Activated effector memory CD4-positive, alpha-beta T cell treated with Interleukin-2 at 50 U/mL for 16 hours (primary cell): Measurements from ENCODE around the gene SPATA32.

Experiments used
- DNase-seq: peaks from one replicate; pipeline ENCODE4 v3.0.0-alpha.2; 2020

The SPATA32 gene

DNA sequence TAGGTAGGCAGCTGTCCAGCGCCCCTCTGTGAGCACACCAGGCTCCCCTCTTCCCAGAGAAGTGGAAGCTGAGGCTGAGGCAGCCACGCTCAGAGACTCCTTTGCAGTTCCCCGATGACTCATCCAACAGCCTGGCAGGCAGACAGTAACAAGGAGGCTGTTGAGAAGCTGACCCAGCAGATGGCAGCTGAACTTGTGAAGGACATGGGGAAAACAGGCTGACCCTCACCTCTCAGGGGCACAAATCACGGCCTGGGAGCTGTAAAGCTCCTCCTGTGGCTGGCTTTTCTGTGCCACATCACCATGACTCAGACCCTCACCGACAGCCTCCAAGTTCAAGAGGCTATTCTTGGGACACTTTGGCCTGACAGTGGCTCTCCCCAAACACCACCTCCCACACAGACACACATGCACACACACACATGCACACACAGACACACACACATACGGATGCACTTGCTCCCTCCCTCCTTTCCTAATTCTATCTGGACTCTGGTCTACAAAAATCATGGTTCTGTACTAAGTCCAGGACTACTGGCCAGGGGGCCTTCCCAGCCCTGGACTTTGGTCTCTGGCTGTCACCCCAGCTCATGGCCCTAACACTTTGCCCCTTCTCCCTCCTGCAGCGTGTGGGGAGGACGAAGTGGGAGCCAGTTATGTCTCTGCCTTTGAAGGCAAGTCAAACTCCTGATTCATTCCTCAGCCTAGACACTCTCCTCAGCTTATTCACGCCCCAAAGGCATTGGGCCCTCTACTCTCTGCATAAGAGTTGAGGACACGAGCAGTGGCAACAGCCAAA lies 31.7 kb upstream of the SPATA32 start:
- no peak for DNase-seq

DNA sequence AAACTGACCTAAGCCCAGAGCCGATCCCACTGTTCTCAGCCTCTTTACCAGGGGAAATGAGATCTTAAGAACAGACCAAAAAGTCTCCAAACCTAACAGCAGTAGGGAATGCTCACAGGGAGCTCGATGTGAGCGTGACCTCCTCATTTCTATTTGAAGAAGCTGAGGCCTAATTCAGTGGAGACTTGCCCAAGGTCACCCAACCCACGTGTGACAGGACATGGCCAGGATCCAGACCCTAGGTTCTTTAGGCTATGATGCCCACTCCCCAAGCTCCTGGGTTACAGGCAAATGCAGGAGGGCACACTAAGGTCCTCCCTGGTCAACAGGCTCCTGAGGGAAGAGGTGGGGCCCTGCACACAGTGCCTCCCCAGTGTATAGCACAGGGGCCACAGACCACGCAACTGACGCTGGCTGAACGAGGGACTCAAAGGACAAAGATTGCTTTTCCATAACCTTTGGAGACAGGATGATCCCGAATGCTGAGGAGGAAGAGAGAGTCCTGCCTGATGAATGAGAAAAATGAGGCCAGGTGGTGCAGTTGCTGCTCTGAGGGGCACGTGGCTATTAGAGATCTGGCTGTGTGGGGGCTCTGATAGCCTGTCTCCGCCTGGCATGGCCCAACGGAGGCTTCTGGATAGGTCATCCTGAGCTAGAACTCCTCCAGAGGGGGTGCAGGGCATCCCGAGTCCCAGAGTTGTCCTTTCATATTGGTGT lies 31.0 kb upstream of the SPATA32 start:
- DNase-seq: no peak

DNA sequence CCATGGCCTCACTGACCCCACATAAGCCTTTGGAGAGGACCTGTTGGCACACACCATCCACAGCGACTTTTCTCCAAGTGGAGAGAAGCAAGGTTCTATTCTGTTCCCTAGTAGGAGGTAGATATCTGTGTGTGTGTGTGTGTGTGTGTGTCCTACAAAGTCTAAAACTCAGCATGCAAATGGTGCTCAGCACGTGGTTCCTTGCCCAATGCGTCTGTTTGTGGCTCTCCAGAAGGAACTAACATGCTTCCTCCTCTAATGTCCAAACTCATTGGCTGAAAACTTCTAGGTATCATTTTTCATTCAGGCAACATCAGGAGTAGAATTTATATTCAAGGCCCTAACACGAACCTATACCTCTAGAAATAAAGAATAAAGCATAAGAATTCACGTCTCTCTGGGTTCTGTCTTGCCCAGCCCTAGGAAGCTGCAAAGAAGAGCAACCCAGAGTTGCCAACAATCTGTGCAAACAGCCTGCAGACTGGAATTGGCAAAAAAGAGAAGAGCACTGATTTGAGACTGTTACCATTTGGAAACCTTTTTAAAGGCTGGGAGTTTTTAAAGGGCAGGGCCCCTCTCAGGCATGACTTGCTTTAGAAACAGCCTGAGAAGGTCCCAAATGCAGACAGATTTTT lies 29.4 kb upstream of the SPATA32 start:
- DNase-seq: no peak

DNA sequence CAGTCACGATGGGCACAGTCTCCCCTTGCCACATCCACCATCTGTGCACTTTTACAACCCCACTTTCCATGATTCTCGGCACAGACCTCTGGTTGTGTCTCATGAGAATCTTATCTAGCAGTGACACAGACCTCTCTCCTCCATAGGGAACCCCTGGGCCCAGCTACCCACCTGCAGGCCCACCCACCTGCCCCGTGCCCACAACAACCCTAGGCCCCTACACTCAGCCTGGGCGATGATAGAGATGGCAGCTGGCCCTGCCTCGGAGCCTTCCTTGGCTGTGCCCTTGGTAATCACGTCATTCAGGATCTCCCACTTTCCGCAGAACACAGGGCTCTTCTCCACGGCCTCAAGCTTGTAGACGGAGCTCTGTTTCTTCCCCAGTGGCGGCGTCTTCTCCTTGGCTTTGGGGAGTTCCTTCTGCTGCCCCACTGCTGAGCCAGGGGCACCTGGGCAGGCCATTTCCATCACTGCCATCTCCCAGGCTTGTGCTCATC lies 28.4 kb upstream of the SPATA32 start:
- no peak for DNase-seq

DNA sequence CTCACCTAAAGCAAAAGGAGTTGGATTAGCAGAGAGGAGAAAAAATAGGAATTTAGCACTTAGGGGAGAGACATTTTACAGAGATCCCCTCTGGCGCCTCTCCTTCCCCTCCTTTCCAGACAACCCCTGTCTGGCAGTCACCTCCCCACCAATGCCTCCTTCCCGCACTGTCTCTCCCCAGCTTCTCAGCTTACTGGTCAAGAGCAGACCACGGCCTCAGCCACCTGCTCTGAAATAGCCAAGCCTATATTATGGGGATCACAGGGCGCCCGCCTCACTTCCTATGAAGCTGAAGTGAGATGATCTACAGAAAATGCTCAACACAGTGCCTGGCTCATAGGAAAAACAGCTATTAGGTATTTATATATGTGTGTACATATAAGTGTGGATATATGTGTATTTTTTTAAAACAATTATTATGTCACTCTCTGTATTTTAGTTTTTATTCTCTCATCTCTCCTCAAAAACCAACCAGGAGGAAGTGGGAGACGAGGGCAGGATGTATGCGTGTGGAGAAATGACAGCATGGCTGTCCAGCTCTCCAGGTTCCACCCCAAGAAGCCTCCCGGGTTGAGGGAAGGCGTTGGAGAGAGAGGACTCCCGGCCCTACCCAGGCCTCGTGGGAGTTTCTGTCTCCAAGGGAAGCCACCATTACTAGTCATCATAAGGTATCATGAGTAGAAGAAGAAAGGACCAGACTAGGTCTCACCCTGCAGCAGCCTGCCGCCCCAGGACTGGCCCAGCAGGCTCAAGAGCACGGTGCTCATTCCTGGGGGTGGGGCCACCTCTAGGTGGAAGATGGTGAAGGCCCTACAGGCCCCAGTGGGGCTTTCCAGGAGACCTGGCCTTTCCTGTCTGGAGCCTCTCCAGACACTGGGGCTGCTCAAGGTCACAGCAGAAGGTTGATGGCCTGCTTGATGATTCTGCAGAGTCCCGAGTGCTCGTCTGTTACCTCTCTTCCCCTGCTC lies 27.7 kb upstream of the SPATA32 start:
- no peak for DNase-seq

DNA sequence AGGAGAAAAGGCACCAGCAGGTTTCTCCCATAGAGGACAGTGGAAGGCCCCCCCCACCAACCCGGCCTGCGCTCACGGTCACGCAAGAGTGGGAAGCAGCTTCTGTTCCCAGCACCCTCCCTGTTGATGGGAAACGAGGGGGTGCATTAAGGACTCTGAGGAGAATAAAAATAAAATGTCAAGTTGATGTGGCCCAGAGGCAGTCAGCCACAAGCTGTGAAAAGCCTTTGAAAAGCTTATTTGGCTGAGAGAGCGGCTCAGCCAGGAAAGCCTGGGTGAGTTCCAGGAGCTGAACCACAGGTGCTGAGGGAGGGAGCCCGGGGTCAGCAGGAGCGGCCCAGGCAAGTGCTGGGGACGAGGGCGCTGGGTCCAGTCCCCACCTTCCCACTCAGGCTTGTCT lies 26.9 kb upstream of the SPATA32 start:
- no peak for DNase-seq

DNA sequence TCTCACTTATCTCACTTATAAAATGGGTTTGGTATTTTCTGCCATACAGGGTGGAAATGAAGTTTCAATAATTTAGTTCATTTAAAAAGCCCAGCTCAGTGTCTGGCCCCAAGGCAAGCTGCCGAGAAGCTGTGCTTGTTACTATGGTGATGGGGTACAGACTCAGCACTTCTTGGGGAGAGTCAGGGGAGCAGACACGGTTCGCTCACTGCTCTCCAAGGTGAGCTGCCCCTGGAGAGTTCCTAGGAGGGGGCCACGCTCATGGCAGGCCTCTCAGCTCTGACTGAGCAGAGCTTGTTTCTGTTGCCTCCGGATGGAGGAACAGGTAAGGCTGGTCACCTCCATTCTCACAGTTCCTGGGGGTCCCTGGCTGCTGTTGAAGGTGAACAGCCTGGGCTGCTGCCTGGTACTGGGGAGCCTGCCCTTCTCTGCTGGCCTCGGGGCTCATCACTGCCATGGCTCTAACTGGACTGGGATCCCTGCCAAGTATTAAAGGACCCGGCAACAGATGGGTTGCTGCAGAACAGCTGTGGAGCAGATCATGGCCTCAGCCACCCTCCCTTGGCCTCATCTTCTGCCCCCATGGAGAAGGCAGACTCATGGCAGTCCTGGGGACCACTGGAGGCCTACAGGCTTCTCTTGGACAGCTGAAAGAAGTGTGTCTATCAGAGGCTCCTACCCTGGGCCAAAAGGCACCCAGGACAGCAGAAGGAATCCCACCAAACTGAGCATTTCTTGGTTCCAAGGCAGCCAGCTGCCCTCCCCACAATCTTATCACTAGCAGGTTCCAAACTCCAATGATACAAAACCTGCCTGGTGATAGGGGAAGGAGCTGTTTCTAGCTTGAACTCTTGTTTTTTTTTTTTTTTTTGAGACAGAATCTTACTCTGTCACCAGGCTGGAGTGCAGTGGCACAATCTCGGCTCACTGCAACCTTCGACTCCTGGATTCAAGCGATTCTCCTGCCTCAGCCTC lies 25.9 kb upstream of the SPATA32 start:
- DNase-seq: no peak

DNA sequence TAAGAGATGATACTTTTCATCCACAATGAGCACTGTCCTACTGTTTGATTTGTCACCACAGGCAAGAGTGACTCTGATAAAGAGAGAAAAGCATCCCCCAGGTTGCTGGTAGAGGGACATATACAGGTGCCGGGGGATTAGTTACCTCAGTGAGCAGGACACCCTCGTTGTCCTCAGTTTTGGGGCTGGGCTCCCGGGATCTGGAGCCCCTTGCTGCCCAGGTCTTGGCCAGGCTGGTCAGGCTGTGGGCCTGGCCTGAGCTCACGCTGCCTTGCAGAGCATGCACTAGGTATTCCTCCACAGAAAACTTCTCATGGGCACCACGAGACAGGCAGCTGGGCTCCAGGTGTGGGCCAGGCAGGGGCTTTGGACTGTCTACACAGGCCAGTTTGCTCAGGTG lies 24.4 kb upstream of the SPATA32 start:
- DNase-seq: no peak

DNA sequence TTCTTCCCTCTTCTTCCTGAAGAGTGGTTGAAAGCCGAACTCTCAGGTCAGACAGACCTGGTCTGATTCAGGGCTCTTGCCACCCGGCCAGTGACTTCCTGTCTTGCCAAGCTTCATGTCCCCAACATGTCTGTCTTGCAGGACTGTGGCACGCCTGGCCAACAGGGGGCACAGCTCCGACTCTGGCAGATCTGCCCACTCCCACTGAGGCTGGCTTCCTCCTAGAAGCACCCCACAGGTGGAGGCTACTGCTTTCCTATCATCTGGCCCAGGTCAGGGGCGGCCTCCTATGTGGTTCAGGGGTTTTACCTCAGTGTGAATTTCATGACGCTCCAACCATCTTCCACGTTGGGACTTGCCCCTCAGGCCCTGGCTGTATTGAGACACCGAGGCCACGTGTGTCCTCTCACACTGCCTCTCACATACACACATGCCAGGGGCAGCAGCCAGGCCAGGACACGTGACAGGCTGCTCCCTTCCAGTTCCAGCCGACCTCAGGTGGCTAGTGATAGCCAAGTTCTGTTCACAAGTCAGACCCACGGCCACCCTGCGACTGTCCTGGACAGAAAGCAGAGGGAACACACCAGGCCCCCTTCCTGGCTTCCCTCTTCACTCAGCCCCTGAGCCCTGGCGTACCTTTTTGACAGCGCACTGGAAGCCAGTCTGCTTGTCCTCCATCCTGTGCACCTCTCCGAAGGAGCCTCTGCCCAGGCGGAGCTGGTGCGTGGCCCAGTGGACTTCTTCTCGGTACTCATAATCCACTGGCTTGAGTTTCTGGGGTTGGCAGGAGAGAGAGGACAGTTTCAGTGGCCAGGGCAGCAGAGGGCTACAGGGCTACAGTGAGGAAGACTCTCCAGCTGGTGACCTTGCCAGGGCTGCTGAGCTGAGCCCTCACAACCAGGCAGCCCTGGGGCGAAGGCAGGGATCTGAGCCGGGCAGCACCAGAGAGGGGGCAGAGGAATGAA lies 22.6 kb upstream of the SPATA32 start:
- no peak for DNase-seq

DNA sequence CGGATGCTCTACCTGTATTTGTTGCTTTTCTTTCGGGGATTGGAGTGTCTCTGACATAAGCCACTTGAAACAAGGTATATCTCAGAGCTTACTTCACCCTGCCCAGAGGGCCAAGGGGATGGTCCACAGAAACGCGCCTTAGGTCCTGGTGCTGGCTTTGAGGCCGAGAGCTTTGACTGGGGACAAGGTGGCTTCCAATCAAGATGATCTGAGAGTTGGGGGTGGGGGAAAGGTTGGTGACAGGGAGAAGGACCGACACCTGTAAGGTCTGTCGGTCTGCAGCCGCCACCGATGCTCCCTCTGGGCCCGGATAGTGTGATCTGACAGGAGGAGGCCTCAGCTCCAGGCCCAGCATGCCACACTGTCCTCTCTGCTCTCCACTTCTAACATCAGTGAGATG lies 21.8 kb upstream of the SPATA32 start:
- DNase-seq: no peak

DNA sequence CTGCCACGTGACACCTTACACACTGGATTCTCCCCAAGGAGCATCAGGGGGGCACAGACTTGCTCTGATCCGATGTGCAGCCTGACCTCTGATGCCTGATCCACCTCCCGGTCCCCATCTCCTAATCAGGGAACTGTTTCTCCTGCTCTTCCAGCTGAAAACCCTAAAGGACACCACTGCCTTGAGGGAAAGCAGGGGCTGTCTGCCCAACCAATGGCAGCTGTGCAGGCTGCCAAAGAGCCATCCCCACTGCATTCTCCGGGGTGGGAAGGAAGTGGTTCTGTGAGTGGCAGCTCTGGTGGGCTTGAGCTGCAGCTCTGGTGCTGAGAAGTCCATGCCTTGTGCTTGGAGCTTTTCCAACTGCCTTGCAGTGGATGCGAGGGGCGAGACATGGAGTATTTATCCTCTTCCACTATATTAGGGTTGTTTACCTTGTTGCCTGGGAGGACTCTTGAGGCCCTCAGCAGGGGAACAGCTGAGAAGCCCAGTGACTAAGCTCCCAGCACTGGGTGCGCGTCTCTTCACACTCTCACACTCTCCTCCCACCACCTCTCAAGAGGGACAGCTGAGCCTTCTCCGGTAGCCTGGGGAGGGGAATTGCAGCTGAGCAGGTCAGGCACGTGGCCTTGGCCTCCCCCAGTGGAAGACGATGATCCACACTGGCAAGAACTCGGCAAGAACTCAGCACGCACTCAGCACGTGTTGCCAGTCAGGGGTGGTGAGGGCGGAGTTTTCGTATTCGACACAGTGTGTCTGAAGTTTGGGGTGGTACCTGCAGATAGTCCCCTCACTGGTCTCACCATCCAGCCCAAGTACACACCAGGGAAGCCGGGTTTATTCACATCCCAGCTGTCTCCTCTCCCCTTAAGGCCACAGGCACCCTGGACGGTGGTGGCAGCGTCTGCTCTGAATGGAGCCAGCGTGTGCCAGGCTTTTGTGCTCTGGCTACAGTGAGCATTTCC lies 21.1 kb upstream of the SPATA32 start:
- DNase-seq: no peak

DNA sequence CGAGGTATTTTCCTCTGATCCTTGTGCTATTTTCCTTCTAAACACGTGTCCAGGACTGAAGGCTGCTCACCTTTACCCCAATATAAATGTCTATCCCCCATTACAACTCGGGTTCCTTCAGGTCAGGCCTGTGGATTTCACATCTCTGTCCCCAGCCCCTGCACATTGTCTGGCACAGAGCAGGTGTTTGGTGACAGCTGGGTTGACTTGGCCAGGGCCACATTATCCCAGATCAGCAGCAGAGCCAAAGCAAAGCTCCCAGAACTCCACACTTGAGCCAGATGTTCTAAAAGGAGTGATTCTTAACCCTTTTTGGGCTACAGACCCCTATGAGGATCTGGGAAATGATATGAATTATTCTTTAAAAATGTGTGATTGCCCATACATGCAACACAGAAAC lies 18.0 kb upstream of the SPATA32 start:
- no peak for DNase-seq

DNA sequence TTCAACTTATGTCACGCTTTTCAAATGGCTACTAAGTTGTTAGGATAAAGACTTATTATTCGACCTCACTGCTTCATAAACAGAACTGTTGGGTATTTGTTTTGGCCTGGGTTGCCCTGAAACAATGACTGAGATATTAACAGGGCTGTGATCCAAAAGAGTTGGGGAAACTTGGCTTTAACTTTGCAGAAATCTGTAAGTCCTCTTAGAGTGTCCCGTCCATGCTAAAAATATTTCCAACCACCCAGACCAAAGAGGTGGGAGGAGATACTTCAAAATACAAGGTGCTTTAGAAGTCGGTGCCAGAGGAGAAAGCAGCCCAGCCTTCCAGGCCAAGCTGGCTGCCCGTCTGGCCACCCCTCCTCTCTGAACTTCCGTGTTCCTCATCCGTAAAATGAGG lies 16.1 kb upstream of the SPATA32 start:
- DNase-seq: no peak

DNA sequence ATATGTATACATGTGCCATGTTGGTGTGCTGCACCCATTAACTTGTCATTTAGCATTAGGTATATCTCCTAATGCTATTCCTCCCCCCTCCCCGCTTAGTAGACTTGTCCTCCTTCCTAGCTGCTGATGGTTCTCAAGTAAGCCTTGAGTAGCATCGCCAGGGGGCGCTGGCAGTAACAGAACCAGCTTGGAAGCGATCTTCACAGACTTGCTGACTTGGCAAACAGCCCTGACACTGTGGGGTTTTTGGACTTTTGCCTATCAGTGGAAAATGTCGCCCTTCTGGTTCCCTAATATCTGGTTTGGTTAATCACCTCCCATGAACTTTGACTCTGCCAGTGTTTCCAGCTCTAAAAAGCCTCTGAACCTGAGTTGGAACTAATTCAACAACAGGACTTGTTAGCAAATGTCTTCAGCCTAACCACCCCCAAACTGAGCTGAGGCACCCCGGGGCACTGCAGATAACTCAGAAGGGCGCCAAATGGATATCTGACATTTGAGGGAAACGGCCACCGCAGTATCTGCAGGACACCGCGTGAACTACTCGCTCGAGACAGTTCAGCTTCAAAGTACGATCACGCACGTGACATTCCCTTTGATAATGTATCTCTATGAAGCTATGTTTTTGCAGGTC lies 15.4 kb upstream of the SPATA32 start:
- DNase-seq: peak; percentile 78

DNA sequence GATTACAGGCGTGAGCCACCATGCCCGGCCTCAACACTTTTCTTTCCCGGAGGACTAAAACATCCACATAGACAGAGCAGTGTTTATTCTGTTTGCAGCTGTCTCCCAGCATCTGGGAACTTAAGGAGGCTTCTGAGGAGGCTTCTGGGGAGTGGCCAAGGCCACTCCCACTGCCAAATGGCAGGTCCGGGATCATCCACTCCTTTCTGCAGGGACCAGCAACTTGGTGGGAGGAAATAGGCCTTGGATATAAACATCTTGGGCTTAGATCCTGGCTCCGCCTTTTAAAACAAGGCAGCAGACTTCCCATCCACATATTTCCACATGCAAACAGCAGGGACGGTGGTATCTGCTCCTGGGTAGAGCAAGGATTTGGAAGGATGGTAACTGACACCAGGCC lies 14.1 kb upstream of the SPATA32 start:
- DNase-seq: no peak

DNA sequence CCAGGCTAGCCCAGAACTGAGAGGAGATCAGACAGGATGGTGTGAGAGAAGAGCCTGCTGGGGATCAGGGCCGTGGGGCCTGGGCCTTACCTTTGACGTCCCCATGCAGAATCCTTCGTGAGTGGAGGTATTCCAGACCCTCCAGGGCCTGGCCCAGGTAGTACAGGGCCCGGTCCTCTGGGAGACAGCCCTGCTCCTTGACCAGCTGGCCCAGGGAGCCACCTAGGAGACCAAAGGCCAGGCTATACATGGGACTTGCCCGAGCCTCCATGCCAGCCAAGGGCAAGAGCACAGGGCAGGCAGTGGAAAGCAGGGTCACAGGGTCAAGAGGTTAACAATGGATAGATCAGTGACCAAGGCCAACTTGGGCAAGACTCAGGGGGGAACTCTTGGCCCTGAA lies 12.1 kb upstream of the SPATA32 start:
- no peak for DNase-seq

DNA sequence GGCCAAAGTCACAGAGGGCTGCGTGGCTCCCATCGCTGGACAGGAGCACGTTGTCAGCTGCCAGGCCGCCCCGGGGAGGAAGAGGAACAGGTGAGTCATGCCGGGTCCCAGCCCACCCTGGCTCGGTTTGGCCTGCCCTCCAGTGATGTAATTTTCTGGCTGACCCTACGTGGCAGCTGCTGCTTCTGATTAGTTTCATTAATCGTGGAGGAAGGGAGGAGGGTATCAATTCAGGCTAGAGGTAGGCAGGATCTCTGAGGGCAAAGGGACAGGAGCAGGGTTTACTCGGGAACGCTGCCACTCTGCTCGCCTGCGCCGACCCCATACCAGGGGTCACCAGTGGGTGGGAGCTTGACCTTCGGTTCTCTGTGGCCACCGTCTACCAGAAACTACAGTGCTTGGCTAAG lies 11.7 kb upstream of the SPATA32 start:
- DNase-seq: no peak

DNA sequence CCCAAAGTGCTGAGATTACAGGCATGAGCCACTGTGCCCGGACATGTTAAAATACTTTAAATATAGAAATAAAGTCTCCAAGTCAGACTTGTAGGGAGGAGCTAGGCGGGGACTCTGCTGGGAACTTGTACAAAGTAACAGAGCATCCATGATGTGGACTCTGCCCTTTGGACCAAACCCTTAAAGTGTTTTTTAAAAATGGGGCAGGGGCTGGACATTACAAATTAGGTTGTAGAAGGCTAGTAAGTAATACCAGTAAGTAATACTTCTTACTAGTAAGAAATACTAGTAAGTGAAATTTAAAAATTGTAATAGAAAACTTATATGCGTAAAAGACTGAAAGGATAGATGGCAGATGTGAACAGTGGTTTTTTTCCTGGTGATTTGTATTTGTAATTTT lies 9.7 kb upstream of the SPATA32 start:
- no peak for DNase-seq
